ENCODE data around the gene FAF2.

The FAF2 gene

DNA sequence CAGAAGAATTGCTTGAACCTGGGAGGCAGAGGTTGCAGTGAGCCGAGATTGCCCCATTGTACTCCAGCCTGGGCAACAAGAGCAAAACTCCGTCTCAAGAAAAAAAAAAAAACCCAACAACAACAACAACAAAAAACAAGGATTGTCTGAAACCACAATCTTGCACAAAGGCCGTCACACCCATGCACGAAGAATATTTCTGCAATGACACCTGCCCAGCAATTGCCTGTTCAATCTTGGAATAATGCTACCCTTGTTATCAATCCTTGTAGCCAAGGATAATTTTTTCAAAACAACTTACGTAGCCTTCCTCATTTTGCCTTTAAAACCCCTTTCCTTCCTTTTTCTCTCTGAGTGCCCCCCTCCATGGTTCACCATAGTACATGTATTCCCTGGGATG, 28.1 kb upstream of the FAF2 start:
- DNase-seq (ENCODE audit: low read depth): no peak
- H3K4me3 ChIP-seq (ENCODE audit: low read length): no peak overlapping the region
- TF ChIP-seq CTCF (conservative IDR thresholded peaks at IDR 0.05; ENCODE audit: low read length): no peak

- no peak for TF ChIP-seq CTCF (conservative IDR thresholded peaks at IDR 0.05; ENCODE audit: low read length)
- no peak overlapping the region for H3K4me3 ChIP-seq (ENCODE audit: low read length)
- DNase-seq (ENCODE audit: low read depth): no peak
These were observed 27.1 kb upstream of the FAF2 start for GRCh38 chr5:176420972-176421544.

- no peak for DNase-seq (ENCODE audit: low read depth)
- no peak overlapping the region for H3K4me3 ChIP-seq (ENCODE audit: low read length)
- TF ChIP-seq CTCF (conservative IDR thresholded peaks at IDR 0.05; ENCODE audit: low read length): no peak
These were observed 24.0 kb upstream of the FAF2 start for GRCh38 chr5:176424181-176424580.

GRCh38 chr5:176425138-176425537, 23.0 kb upstream of the FAF2 start:
- no peak for DNase-seq (ENCODE audit: low read depth)
- no peak overlapping the region for H3K4me3 ChIP-seq (ENCODE audit: low read length)
- TF ChIP-seq CTCF (conservative IDR thresholded peaks at IDR 0.05; ENCODE audit: low read length): no peak

GRCh38 chr5:176425791-176426190, 22.4 kb upstream of the FAF2 start:
- no peak for DNase-seq (ENCODE audit: low read depth)
- no peak overlapping the region for H3K4me3 ChIP-seq (ENCODE audit: low read length)
- no peak for TF ChIP-seq CTCF (conservative IDR thresholded peaks at IDR 0.05; ENCODE audit: low read length)

- TF ChIP-seq CTCF (conservative IDR thresholded peaks at IDR 0.05; ENCODE audit: low read length): no peak
- DNase-seq (ENCODE audit: low read depth): no peak
- H3K4me3 ChIP-seq (ENCODE audit: low read length): no peak overlapping the region
These were observed 21.3 kb upstream of the FAF2 start for GRCh38 chr5:176426876-176427275.

DNA sequence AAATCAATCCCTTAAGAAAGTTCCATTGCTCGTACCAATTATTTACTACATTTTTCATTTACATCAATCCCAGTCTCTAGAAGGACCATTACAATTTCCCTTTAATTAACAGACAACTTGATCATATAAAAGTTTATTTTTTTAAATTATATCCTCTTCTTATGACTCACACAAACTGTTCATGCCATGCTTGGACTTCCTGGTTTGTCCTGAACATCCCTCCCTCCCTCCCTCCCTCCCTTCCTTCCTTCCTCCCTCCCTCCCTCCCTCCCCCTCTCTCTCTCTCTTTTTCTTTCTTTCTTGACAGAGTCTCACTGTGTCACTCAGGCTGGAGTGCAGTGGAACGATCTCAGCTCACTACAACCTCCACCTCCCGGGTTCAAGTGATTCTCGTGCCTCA, 20.2 kb upstream of the FAF2 start:
- H3K4me3 ChIP-seq (ENCODE audit: low read length): no peak overlapping the region
- no peak for TF ChIP-seq CTCF (conservative IDR thresholded peaks at IDR 0.05; ENCODE audit: low read length)
- DNase-seq (ENCODE audit: low read depth): no peak

Data from AG10803 (cell line).